ENCODE results near the gene ADRA2B.

DNA sequence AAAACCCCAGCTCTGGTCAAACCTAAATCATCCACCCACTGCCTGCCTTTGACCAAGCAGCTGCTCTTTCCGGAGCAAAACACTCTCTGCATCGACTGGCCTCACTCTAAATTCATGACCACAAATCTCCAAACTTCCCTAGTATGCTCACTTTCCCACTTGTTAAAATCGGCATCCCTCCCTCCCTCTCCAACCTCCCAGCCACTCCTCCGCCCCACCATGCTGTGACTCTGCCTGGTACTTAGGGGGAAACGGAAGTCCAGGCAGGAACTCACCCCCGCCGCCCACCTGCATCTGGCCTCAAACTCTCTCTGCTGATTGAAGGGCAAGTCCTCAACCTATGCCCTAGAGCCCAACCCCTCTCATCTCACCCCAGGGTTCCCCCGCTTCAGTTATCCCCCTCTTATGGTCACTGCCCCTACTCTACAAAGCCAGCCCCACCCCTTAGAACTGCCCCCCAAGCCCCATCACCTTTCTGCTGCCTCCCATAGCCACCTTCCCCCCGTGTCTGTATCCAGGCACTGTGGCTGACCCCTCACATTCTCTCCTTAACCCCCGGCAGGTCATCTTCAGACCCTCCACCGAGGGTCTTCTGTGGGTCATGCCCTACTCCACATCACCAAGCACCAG, 3.8 kb upstream of the ADRA2B start:
- TF ChIP-seq, protein P1, sequence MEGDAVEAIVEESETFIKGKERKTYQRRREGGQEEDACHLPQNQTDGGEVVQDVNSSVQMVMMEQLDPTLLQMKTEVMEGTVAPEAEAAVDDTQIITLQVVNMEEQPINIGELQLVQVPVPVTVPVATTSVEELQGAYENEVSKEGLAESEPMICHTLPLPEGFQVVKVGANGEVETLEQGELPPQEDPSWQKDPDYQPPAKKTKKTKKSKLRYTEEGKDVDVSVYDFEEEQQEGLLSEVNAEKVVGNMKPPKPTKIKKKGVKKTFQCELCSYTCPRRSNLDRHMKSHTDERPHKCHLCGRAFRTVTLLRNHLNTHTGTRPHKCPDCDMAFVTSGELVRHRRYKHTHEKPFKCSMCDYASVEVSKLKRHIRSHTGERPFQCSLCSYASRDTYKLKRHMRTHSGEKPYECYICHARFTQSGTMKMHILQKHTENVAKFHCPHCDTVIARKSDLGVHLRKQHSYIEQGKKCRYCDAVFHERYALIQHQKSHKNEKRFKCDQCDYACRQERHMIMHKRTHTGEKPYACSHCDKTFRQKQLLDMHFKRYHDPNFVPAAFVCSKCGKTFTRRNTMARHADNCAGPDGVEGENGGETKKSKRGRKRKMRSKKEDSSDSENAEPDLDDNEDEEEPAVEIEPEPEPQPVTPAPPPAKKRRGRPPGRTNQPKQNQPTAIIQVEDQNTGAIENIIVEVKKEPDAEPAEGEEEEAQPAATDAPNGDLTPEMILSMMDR (IDR thresholded peaks at IDR 0.05): no peak
- no peak for TF ChIP-seq POLR2A (IDR thresholded peaks at IDR 0.05)

Data from Peyer's patch (tissue), 4 donors.